OCI-LY7 (cell line): Measurements from ENCODE around the gene CHST11.

Experiments used
- EZH2phosphoT487 ChIP-seq: fragments of 200-600 bp; sonication (generic); IDR thresholded peaks from 2 replicates; pipeline ENCODE4 v1.6.1; 2018; ENCODE audit warnings: low read depth, borderline replicate concordance, mild to moderate bottlenecking, mixed run types, antibody characterized with exemption, low read length, moderate library complexity, mixed read lengths
- TF ChIP-seq, protein P1 (sequence below): fragments of 200-600 bp; sonication (generic); conservative IDR thresholded peaks from 2 replicates; pipeline ENCODE4 v1.5.1; 2014; ENCODE audit warnings: mild to moderate bottlenecking, antibody characterized with exemption, low read length, moderate library complexity, mixed read lengths

DNA sequence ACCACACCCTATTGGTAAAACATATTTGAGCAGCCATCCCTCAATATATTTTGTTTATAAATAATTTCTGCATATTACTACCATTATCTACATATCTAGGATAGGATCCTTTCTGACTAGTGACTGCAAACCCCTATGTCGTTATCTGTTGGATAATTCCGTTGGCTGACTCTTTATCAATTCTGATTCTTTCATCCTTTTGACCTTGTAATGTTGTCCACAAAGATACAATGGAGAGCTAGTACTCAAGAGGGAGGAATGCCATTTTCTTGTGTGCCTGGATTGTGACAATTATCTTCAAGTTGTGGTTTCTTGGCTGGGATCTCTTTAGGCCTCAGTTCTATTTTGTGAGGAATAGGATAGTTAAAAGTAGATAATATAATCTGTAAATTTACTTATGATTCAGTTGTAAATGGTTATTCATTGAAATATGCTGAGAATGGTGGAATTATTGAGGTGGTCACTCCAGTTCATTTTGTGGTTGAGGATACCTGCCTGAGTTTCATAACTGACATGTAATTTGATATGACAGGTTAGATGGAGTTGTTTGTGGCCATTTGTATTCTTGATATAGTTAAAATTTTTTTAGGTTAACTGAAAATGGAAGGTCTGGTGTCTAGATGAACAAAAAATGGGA, 10.1 kb downstream of the CHST11 start:
- TF ChIP-seq, protein P1, sequence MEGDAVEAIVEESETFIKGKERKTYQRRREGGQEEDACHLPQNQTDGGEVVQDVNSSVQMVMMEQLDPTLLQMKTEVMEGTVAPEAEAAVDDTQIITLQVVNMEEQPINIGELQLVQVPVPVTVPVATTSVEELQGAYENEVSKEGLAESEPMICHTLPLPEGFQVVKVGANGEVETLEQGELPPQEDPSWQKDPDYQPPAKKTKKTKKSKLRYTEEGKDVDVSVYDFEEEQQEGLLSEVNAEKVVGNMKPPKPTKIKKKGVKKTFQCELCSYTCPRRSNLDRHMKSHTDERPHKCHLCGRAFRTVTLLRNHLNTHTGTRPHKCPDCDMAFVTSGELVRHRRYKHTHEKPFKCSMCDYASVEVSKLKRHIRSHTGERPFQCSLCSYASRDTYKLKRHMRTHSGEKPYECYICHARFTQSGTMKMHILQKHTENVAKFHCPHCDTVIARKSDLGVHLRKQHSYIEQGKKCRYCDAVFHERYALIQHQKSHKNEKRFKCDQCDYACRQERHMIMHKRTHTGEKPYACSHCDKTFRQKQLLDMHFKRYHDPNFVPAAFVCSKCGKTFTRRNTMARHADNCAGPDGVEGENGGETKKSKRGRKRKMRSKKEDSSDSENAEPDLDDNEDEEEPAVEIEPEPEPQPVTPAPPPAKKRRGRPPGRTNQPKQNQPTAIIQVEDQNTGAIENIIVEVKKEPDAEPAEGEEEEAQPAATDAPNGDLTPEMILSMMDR = no peak
- TF ChIP-seq EZH2phosphoT487 = no peak
